ENCODE data around the gene TP53I13.

DNA sequence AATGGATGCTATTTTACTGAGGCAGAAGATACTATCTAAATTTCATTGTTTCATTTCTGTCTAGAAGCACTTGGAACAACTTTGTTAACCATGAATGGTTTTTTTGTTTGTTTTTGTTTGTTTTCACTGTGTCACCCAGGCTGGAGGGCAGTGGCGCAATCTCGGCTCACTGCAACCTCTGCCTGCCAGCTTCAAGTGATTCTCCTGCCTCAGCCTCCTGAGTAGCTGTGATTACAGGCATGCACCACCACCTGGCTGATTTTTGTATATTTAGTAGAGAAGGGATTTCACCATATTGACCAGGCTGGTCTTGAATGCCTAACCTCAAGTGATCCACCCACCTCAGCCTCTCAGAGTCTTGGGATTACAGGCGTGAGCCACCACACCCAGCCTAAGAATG, 42.2 kb upstream of the TP53I13 start:
- TF ChIP-seq, protein P1, sequence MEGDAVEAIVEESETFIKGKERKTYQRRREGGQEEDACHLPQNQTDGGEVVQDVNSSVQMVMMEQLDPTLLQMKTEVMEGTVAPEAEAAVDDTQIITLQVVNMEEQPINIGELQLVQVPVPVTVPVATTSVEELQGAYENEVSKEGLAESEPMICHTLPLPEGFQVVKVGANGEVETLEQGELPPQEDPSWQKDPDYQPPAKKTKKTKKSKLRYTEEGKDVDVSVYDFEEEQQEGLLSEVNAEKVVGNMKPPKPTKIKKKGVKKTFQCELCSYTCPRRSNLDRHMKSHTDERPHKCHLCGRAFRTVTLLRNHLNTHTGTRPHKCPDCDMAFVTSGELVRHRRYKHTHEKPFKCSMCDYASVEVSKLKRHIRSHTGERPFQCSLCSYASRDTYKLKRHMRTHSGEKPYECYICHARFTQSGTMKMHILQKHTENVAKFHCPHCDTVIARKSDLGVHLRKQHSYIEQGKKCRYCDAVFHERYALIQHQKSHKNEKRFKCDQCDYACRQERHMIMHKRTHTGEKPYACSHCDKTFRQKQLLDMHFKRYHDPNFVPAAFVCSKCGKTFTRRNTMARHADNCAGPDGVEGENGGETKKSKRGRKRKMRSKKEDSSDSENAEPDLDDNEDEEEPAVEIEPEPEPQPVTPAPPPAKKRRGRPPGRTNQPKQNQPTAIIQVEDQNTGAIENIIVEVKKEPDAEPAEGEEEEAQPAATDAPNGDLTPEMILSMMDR (IDR thresholded peaks at IDR 0.05 in 2 of 3, conservative IDR thresholded peaks at IDR 0.05 in 1 of 3; ENCODE audit: control insufficient read depth in 2 of 3, extremely low read depth in 1 of 3, insufficient read depth in 1 of 3, low read depth in 3 of 3, low read length in 3 of 3): no peak
- no peak for TF ChIP-seq POLR2A (IDR thresholded peaks at IDR 0.05; ENCODE audit: low read depth, low read length)
- TF ChIP-seq TAF1 (IDR thresholded peaks at IDR 0.05; ENCODE audit: borderline replicate concordance, low read depth, low read length): no peak
- no peak for TF ChIP-seq LARP7 (IDR thresholded peaks at IDR 0.05)
- TF ChIP-seq, protein P2, sequence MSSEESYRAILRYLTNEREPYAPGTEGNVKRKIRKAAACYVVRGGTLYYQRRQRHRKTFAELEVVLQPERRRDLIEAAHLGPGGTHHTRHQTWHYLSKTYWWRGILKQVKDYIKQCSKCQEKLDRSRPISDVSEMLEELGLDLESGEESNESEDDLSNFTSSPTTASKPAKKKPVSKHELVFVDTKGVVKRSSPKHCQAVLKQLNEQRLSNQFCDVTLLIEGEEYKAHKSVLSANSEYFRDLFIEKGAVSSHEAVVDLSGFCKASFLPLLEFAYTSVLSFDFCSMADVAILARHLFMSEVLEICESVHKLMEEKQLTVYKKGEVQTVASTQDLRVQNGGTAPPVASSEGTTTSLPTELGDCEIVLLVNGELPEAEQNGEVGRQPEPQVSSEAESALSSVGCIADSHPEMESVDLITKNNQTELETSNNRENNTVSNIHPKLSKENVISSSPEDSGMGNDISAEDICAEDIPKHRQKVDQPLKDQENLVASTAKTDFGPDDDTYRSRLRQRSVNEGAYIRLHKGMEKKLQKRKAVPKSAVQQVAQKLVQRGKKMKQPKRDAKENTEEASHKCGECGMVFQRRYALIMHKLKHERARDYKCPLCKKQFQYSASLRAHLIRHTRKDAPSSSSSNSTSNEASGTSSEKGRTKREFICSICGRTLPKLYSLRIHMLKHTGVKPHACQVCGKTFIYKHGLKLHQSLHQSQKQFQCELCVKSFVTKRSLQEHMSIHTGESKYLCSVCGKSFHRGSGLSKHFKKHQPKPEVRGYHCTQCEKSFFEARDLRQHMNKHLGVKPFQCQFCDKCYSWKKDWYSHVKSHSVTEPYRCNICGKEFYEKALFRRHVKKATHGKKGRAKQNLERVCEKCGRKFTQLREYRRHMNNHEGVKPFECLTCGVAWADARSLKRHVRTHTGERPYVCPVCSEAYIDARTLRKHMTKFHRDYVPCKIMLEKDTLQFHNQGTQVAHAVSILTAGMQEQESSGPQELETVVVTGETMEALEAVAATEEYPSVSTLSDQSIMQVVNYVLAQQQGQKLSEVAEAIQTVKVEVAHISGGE (CRISPR knock-in tag; IDR thresholded peaks at IDR 0.05): no peak
- no peak for TF ChIP-seq ZNF274 (IDR thresholded peaks at IDR 0.05; ENCODE audit: insufficient read depth, insufficient read length)
- no peak for TF ChIP-seq SP1 (IDR thresholded peaks at IDR 0.05; ENCODE audit: low read depth, low read length)
- no peak for TF ChIP-seq SREBF2 (IDR thresholded peaks at IDR 0.05; ENCODE audit: low read length)
- TF ChIP-seq MTA2 (IDR thresholded peaks at IDR 0.05; ENCODE audit: low read depth): no peak
- no peak for TF ChIP-seq POLR2AphosphoS2 (IDR thresholded peaks at IDR 0.05; ENCODE audit: low read depth, low read length)
- TF ChIP-seq CBFB (IDR thresholded peaks at IDR 0.05; ENCODE audit: low read depth): no peak
